ENCODE results near the gene PLCB1. TPM values are rescaled to one million over a fixed set of nuclear protein-coding genes. Genes with fewer than 3 reads are reported as not detected.

The PLCB1 gene
- total RNA-seq, 1 experiment from 2014 or later = 6.8 TPM

DNA sequence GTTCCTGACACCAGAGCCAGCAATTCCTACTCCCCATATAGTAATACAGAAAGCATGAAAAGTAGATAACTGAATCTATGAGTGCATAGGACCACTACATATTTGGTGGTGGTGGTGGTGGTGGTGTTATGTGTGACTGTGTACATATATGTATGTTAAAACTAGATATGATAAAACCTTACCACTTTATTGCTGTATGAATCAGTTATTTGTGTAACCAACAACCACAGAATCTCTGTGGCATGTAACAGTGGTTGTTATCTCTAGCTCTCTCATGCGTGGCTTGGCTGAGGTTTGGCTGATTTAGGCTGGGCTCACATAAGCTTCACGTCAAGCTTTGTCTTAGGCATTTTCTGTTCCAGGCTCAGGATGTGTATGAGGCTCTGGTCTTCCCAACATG is 55.7 kb downstream of the PLCB1 start:
- H3K27ac ChIP-seq (ENCODE audit: low read depth, low read length, poor library complexity, severe bottlenecking) = no peak overlapping the region
- ChIA-PET POLR2A (ENCODE audit: low non-redundant PET) (no interaction called here), CTCF (no interaction called here)
- TF ChIP-seq, protein P1, sequence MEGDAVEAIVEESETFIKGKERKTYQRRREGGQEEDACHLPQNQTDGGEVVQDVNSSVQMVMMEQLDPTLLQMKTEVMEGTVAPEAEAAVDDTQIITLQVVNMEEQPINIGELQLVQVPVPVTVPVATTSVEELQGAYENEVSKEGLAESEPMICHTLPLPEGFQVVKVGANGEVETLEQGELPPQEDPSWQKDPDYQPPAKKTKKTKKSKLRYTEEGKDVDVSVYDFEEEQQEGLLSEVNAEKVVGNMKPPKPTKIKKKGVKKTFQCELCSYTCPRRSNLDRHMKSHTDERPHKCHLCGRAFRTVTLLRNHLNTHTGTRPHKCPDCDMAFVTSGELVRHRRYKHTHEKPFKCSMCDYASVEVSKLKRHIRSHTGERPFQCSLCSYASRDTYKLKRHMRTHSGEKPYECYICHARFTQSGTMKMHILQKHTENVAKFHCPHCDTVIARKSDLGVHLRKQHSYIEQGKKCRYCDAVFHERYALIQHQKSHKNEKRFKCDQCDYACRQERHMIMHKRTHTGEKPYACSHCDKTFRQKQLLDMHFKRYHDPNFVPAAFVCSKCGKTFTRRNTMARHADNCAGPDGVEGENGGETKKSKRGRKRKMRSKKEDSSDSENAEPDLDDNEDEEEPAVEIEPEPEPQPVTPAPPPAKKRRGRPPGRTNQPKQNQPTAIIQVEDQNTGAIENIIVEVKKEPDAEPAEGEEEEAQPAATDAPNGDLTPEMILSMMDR (conservative IDR thresholded peaks at IDR 0.05; ENCODE audit: low read depth, low read length) = no peak
- no peak for TF ChIP-seq EZH2 (IDR thresholded peaks at IDR 0.05; ENCODE audit: borderline replicate concordance, low read depth, low read length, poor library complexity, severe bottlenecking)
- no peaks in the 10 kb centered on the region for H3K4me1 ChIP-seq (ENCODE audit: insufficient read depth, low read length, poor library complexity, severe bottlenecking)
- no peaks in the 10 kb centered on the region for H3K27me3 ChIP-seq (replicated peaks; ENCODE audit: insufficient read depth, low read depth, low read length, poor library complexity)
- no peaks in the 10 kb centered on the region for H3K9me3 ChIP-seq (ENCODE audit: low read depth, low read length, poor library complexity, severe bottlenecking)
- DNase-seq (ENCODE audit: low spot score) = no peak
- intact Hi-C loops (cut with micrococcal nuclease; ENCODE audit: unreplicated experiment) = no loop called here
- H3K36me3 ChIP-seq (ENCODE audit: insufficient read depth, low read length, poor library complexity, severe bottlenecking) = no peaks in the 10 kb centered on the region
- BruUV-seq (replicated peaks) = no TSS peak
- no peak overlapping the region for H3K4me3 ChIP-seq (ENCODE audit: low read depth, low read length, poor library complexity, severe bottlenecking)

- no peak overlapping the region for H3K27ac ChIP-seq (ENCODE audit: low read depth, low read length, poor library complexity, severe bottlenecking)
- no peak for TF ChIP-seq EZH2 (IDR thresholded peaks at IDR 0.05; ENCODE audit: borderline replicate concordance, low read depth, low read length, poor library complexity, severe bottlenecking)
- TF ChIP-seq, protein P1 (conservative IDR thresholded peaks at IDR 0.05; ENCODE audit: low read depth, low read length) = no peak
- H3K36me3 ChIP-seq (ENCODE audit: insufficient read depth, low read length, poor library complexity, severe bottlenecking) = no peaks in the 10 kb centered on the region
- H3K4me1 ChIP-seq (ENCODE audit: insufficient read depth, low read length, poor library complexity, severe bottlenecking) = no peaks in the 10 kb centered on the region
- H3K27me3 ChIP-seq (replicated peaks; ENCODE audit: insufficient read depth, low read depth, low read length, poor library complexity) = no peaks in the 10 kb centered on the region
- ChIA-PET POLR2A (ENCODE audit: low non-redundant PET) (no interaction called here), CTCF (no interaction called here)
- no peaks in the 10 kb centered on the region for H3K9me3 ChIP-seq (ENCODE audit: low read depth, low read length, poor library complexity, severe bottlenecking)
- BruUV-seq (replicated peaks) = no TSS peak
- DNase-seq (ENCODE audit: low spot score) = no peak
- intact Hi-C loops (cut with micrococcal nuclease; ENCODE audit: unreplicated experiment) = no loop called here
- no peak overlapping the region for H3K4me3 ChIP-seq (ENCODE audit: low read depth, low read length, poor library complexity, severe bottlenecking)
Measured at GRCh38 chr20:8190043-8190880, 58.2 kb downstream of the PLCB1 start.

- CTCF ChIA-PET = no interaction called here
- no peaks in the 10 kb centered on the region for H3K4me1 ChIP-seq (ENCODE audit: insufficient read depth, low read length, poor library complexity, severe bottlenecking)
- no peak for DNase-seq (ENCODE audit: low spot score)
- intact Hi-C loops (cut with micrococcal nuclease; ENCODE audit: unreplicated experiment) = no loop called here
- no peaks in the 10 kb centered on the region for H3K36me3 ChIP-seq (ENCODE audit: insufficient read depth, low read length, poor library complexity, severe bottlenecking)
- no peaks in the 10 kb centered on the region for H3K27me3 ChIP-seq (replicated peaks; ENCODE audit: insufficient read depth, low read depth, low read length, poor library complexity)
- TF ChIP-seq, protein P1 (conservative IDR thresholded peaks at IDR 0.05; ENCODE audit: low read depth, low read length) = no peak
- no peak for TF ChIP-seq EZH2 (IDR thresholded peaks at IDR 0.05; ENCODE audit: borderline replicate concordance, low read depth, low read length, poor library complexity, severe bottlenecking)
- H3K27ac ChIP-seq (ENCODE audit: low read depth, low read length, poor library complexity, severe bottlenecking) = no peak overlapping the region
- BruUV-seq (replicated peaks) = no TSS peak
- POLR2A ChIA-PET (ENCODE audit: low non-redundant PET) = no interaction called here
- no peak overlapping the region for H3K4me3 ChIP-seq (ENCODE audit: low read depth, low read length, poor library complexity, severe bottlenecking)
- H3K9me3 ChIP-seq (ENCODE audit: low read depth, low read length, poor library complexity, severe bottlenecking) = no peaks in the 10 kb centered on the region
Measured at GRCh38 chr20:8194721-8195120, 62.7 kb downstream of the PLCB1 start.
